ENCODE data around the gene SELENOK.

SELENOK gene

GRCh38 chr3:53841296-53841695 is 50.4 kb downstream of the SELENOK start:
- DNase-seq, result no peak

- DNase-seq, result no peak
These were observed 54.3 kb downstream of the SELENOK start for GRCh38 chr3:53837331-53837730.

- no peak for DNase-seq
These were observed 55.4 kb downstream of the SELENOK start for GRCh38 chr3:53836084-53836872.

GRCh38 chr3:53835257-53835656 is 56.4 kb downstream of the SELENOK start:
- DNase-seq, result no peak

- no peak for DNase-seq
These were observed 57.1 kb downstream of the SELENOK start for GRCh38 chr3:53834429-53835095.
